Suprapubic skin (tissue), 4 donors: ENCODE measurements around the gene LRRC4C. TPM values are rescaled to one million over a fixed set of nuclear protein-coding genes. Genes with fewer than 3 reads are reported as not detected.

ENCODE experiments used
- DNase-seq, 2 donors: peaks; one replicate each; pipeline ENCODE4 v3.0.0-alpha.2; 2019; ENCODE audit warnings: low spot score in 2 of 2
- H3K27ac ChIP-seq: fragments of 200-600 bp; sonication (generic); one replicate; pipeline ENCODE4 v1.5.1; 2019
- H3K27me3 ChIP-seq: fragments of 200-600 bp; sonication (generic); one replicate; pipeline ENCODE4 v1.5.1; 2019
- H3K36me3 ChIP-seq: fragments of 200-600 bp; sonication (generic); one replicate; pipeline ENCODE4 v1.5.1; 2019
- H3K4me1 ChIP-seq: fragments of 200-600 bp; sonication (generic); one replicate; pipeline ENCODE4 v1.5.1; 2019
- H3K4me3 ChIP-seq: fragments of 200-600 bp; sonication (generic); one replicate; pipeline ENCODE4 v1.5.1; 2019; ENCODE audit warnings: mild to moderate bottlenecking
- H3K9me3 ChIP-seq: fragments of 200-600 bp; sonication (generic); one replicate; pipeline ENCODE4 v1.5.1; 2019
- EP300 ChIP-seq: sonication (generic); formaldehyde crosslinking; IDR thresholded peaks from one replicate; pipeline ENCODE4 v1.6.1; 2017; ENCODE audit warnings: antibody characterized with exemption
- POLR2A ChIP-seq, 2 donors: fragments of 450-650 bp; IDR thresholded peaks; one replicate each; pipeline ENCODE4 v1.6.1; 2017; ENCODE audit warnings: antibody characterized with exemption in 2 of 2, mild to moderate bottlenecking in 2 of 2, moderate library complexity in 2 of 2
- POLR2AphosphoS5 ChIP-seq, 3 donors: sonication (generic); formaldehyde crosslinking; IDR thresholded peaks; one replicate each; pipeline ENCODE4 v1.6.1; 2017; ENCODE audit warnings: antibody characterized with exemption in 3 of 3
- WGBS: methylation state at CpG from one replicate; pipeline ENCODE4 v1.1.5; 2018; 5-methylcytosine and 5-hydroxymethylcytosine counted together
- total RNA-seq, 4 donors: library from RNA; depleted of rRNA; stranded (reverse); fragments of >200 nt; gene quantifications; one replicate each; pipeline ENCODE4 v1.1.0, GENCODE V29; 2016
- TF ChIP-seq, protein P1 (sequence below), 2 donors: fragments of 200-600 bp in 1 of 2; fragments of 450-650 bp in 1 of 2; sonication (generic) in 1 of 2; IDR thresholded peaks; one replicate each; pipeline ENCODE4 v1.5.1; 2016 to 2019; ENCODE audit warnings: antibody characterized with exemption in 2 of 2, mild to moderate bottlenecking in 1 of 2, moderate library complexity in 1 of 2

The LRRC4C gene
- total RNA-seq, 4 donors from 2014 or later: 0.19 to 1.1 (median 0.60) TPM; not detected in 1

DNA sequence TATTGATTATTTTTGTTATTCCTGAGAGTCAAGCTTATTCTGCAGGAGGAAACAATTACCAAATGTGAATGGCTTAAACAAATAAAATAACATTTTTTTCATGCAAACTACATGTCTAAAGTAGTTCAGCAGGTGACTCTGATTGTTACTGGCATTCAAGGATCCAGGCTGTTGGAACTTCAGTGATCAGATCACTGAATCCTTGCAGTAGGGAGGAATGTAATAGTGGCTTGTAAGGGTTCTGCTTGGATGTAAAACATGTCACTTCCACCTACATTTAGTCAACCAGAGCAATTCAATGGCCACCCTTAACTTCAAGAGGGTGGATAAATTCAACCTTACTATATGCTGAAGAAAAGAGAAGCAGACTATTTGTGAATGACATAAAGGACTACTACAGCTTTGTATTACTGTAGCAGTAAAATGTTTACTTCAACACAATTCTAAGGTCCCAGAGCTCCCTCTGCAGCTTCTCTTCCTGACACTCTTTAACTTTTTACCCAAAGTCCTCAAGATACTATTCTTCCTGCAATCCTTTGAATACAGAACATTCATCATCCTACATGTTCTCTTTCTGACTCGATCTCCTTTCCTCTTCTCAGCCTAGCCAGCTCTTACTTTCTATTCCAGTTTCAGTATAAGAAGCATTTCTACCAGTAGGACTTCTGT lies 284.0 kb downstream of the LRRC4C start:
- TF ChIP-seq, protein P1, sequence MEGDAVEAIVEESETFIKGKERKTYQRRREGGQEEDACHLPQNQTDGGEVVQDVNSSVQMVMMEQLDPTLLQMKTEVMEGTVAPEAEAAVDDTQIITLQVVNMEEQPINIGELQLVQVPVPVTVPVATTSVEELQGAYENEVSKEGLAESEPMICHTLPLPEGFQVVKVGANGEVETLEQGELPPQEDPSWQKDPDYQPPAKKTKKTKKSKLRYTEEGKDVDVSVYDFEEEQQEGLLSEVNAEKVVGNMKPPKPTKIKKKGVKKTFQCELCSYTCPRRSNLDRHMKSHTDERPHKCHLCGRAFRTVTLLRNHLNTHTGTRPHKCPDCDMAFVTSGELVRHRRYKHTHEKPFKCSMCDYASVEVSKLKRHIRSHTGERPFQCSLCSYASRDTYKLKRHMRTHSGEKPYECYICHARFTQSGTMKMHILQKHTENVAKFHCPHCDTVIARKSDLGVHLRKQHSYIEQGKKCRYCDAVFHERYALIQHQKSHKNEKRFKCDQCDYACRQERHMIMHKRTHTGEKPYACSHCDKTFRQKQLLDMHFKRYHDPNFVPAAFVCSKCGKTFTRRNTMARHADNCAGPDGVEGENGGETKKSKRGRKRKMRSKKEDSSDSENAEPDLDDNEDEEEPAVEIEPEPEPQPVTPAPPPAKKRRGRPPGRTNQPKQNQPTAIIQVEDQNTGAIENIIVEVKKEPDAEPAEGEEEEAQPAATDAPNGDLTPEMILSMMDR (IDR thresholded peaks at IDR 0.05): no peak
- no peak for TF ChIP-seq EP300
- no peak for TF ChIP-seq POLR2A (IDR thresholded peaks at IDR 0.05)
- TF ChIP-seq POLR2AphosphoS5 (IDR thresholded peaks at IDR 0.05): no peak
- no peak overlapping the region for H3K4me3 ChIP-seq
- H3K27ac ChIP-seq: no peak overlapping the region
- 56% methylated on average over 1 of the region's 1 CpG for WGBS
- no peaks in the 10 kb centered on the region for H3K9me3 ChIP-seq
- DNase-seq: no peak
- no peaks in the 10 kb centered on the region for H3K4me1 ChIP-seq
- H3K36me3 ChIP-seq: no peaks in the 10 kb centered on the region
- no peaks in the 10 kb centered on the region for H3K27me3 ChIP-seq

DNA sequence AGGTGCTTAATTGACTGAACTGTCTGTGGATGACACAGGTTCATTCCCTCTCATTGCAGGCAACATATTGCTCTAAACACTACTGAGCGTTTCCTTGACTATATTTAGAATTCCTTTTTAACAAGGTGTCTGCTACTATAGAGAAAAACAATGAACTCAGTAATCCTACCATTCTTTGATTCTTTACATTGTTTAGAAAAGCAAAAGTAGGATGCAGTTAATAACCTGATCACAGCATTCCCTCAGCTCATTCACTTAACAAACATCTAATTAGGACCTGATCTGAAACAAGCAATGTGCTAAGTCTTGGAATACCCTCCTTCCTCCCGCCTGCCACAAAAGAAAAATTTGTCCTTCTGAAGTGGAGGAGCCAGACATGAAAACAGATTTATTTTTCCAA lies 313.1 kb downstream of the LRRC4C start:
- Histone ChIP-seq H3K27me3 (no peaks in the 10 kb centered on the region), H3K36me3 (no peaks in the 10 kb centered on the region), H3K9me3 (peaks cover 4% of the 10 kb centered on the region), H3K27ac (no peak overlapping the region), H3K4me3 (no peak overlapping the region), H3K4me1 (no peaks in the 10 kb centered on the region)
- no peak for TF ChIP-seq POLR2AphosphoS5 (IDR thresholded peaks at IDR 0.05)
- TF ChIP-seq POLR2A (IDR thresholded peaks at IDR 0.05): no peak
- TF ChIP-seq, protein P1 (IDR thresholded peaks at IDR 0.05): no peak
- no peak for TF ChIP-seq EP300
- 50% methylated on average over 2 of the region's 2 CpGs for WGBS
- no peak for DNase-seq

DNA sequence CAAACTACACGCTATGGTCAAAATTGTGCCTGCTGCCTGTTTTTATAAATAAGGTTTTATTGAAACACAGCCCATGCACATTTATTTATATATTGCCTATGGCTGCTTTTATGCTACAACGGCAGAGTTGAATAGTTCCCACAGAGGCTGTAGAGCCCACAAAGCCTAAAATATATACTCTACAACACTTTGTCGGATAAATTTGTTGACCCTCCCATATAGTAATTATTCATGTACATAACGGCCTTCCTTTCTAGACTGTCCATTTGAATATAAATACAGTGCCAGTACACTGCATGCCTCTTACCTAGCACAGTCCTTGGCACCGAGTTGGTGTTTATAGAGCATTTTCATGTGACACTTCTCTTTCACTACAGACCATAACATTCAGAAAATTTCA lies 314.0 kb downstream of the LRRC4C start:
- peaks cover 4% of the 10 kb centered on the region for H3K9me3 ChIP-seq
- WGBS: 84% methylated on average over 5 of the region's 5 CpGs
- no peak for TF ChIP-seq EP300
- no peak for TF ChIP-seq POLR2A (IDR thresholded peaks at IDR 0.05)
- TF ChIP-seq, protein P1 (IDR thresholded peaks at IDR 0.05): no peak
- TF ChIP-seq POLR2AphosphoS5 (IDR thresholded peaks at IDR 0.05): no peak
- H3K36me3 ChIP-seq: no peaks in the 10 kb centered on the region
- no peak overlapping the region for H3K4me3 ChIP-seq
- no peak for DNase-seq
- no peak overlapping the region for H3K27ac ChIP-seq
- H3K27me3 ChIP-seq: no peaks in the 10 kb centered on the region
- no peaks in the 10 kb centered on the region for H3K4me1 ChIP-seq

DNA sequence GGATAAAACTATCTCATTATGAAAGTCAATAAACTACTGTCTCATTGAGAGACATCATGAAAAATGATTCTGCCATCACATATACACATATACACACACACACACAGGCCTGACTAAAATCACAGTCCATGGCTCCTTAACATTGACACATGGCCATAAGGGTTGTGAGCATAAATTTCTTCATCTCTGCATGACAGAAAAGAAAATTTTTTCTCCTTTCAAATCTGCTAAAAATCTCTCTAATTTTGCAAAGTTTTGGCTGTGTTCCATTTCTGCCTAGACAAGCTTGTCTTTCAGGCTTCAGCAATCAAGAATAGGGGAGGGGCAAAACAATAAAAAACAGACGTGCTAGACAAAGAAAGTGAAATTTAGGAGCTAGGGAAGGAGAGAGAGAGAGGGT lies 324.5 kb downstream of the LRRC4C start:
- 4% methylated on average over 1 of the region's 1 CpG for WGBS
- Histone ChIP-seq H3K27me3 (no peaks in the 10 kb centered on the region), H3K27ac (no peak overlapping the region), H3K36me3 (no peaks in the 10 kb centered on the region), H3K4me1 (no peaks in the 10 kb centered on the region), H3K9me3 (peaks cover 3% of the 10 kb centered on the region), H3K4me3 (no peak overlapping the region)
- no peak for DNase-seq
- no peak for TF ChIP-seq POLR2AphosphoS5 (IDR thresholded peaks at IDR 0.05)
- TF ChIP-seq POLR2A (IDR thresholded peaks at IDR 0.05): no peak

DNA sequence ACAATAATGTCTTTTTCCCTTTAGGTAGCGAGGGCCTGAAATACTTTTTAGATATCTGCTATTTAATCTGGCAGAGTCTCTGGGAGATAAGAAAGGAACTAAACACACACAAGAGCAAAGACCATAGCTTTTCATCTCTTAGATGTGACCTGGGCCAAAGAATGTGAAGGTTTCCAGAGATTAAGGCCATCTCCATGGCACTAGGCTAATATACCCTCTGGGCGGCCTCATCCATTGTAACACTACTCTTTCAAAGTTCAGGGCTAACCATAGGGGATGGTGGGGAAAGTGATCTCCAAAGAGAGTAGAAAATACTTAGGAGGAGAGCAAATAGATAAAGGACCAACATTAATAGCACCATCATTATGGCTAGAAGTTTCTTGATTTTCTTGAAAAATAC lies 326.4 kb downstream of the LRRC4C start:
- WGBS: 91% methylated on average over 2 of the region's 2 CpGs

More for the DNA sequence above, 326.4 kb downstream of the LRRC4C start:
- no peaks in the 10 kb centered on the region for H3K4me1 ChIP-seq
- H3K9me3 ChIP-seq: peaks cover 3% of the 10 kb centered on the region
- no peak for DNase-seq
- H3K36me3 ChIP-seq: no peaks in the 10 kb centered on the region
- no peak overlapping the region for H3K27ac ChIP-seq
- no peak overlapping the region for H3K4me3 ChIP-seq
- H3K27me3 ChIP-seq: no peaks in the 10 kb centered on the region
- no peak for TF ChIP-seq POLR2A (IDR thresholded peaks at IDR 0.05)
- TF ChIP-seq POLR2AphosphoS5 (IDR thresholded peaks at IDR 0.05): no peak
- no peak for TF ChIP-seq EP300
- TF ChIP-seq, protein P1 (IDR thresholded peaks at IDR 0.05): no peak
